Mononuclear cell (primary cell): ENCODE results near the gene JAK2. TPM values are rescaled to one million over a fixed set of nuclear protein-coding genes. Genes with fewer than 3 reads are reported as not detected.
A peak's percentile ranks its signal among the peaks of the same experiment; 100 is the strongest.

ENCODE experiments used
- H3K27me3 ChIP-seq: 2 replicates; pipeline ENCODE4 v1.6.0; 2011; ENCODE audit warnings: low read length, control low read depth; ENCODE audit not compliant: insufficient read depth
- H3K4me1 ChIP-seq: 2 replicates; pipeline ENCODE4 v1.5.1; 2011; ENCODE audit warnings: mild to moderate bottlenecking, low read length, control low read depth; ENCODE audit not compliant: insufficient read depth
- H3K4me3 ChIP-seq: 2 replicates; pipeline ENCODE4 v1.5.1; 2011; ENCODE audit warnings: mild to moderate bottlenecking, low read length, moderate library complexity
- H3K9me3 ChIP-seq: 2 replicates; pipeline ENCODE4 v1.5.1; 2011; ENCODE audit warnings: low read depth, mild to moderate bottlenecking, control low read depth, low read length
- total RNA-seq: library from RNA; depleted of rRNA; stranded (reverse); fragments of >200 nt; gene quantifications from one replicate; pipeline ENCODE4 v1.2.3, GENCODE V29; 2012

JAK2 gene
- total RNA-seq, 1 donor: 15.5 TPM

DNA sequence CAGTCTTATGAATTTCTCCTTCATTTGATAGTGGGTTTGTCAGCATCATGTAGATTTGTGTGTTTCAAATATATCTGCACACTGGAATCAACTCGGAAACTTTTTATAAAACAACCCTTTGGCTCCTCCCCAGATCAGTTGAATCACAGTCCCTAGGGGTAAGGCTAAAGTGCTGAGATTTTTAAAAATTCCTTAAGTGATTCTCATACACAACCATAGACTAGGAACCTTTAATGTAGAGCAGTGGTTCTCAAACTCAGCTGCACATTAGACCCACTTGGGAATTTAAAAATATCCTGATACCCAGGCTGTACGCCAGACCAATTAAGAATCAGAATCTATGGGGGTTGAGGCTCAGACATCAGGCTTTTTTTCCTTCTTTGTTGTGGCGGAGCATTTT lies 17.5 kb upstream of the JAK2 start:
- Histone ChIP-seq H3K9me3 (peaks cover 18% of the 10 kb centered on the region), H3K4me3 (no peak overlapping the region), H3K27me3 (no peaks in the 10 kb centered on the region), H3K4me1 (peaks cover 13% of the 10 kb centered on the region)

DNA sequence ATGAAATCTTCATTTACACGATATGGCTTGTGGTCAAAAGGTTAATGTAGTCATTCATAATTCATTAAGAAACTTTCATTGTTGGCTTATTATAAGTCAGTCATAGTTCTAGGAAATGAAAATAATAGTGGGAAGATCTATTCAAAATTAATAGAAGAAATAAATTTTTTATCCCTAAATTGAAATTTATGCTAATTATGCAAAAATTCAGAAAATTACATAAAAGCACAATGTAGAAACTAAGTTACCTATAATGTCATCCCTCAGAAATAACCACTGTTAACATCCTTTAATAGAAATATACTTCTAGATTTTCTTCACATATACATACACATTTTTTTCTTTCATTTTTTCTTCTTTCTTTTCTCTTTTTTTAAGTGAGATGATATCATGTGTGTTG lies 15.9 kb upstream of the JAK2 start:
- H3K4me3 ChIP-seq: no peak overlapping the region
- peaks cover 13% of the 10 kb centered on the region for H3K4me1 ChIP-seq
- H3K27me3 ChIP-seq: no peaks in the 10 kb centered on the region
- H3K9me3 ChIP-seq: peaks cover 2% of the 10 kb centered on the region

DNA sequence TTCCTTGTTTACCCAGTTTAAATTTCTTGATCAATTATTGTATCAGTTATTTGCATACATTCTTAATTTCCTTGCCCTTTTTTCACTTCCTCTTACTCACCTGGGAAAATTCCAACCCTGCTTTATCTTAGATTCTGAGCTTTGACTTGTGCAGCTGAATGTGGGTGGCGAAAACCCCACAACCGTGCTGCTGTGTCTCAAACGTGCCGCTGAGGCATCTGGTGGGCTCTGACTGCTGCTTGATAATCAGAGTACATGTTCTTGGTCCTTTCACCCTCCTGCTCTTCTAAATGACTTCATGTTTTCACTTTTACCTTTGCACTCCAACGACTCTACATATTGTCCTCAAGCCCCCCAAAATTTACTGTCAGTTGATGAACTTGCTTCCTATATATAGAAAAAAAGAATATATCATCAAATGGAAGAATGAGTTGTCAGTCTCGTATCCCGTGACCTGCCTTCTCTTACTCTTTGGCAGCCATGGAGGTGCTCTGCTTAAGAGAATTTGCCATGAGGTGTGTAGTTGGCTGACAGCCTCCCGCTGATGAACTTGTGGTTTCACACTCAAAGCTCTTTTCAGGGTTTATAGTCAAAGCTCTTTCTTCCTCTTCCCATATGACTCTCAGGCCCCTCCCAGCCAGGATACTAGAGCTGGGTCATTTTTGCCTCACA lies 14.0 kb upstream of the JAK2 start:
- Histone ChIP-seq H3K4me1 (peaks cover 13% of the 10 kb centered on the region), H3K27me3 (no peaks in the 10 kb centered on the region), H3K4me3 (no peak overlapping the region), H3K9me3 (no peaks in the 10 kb centered on the region)

DNA sequence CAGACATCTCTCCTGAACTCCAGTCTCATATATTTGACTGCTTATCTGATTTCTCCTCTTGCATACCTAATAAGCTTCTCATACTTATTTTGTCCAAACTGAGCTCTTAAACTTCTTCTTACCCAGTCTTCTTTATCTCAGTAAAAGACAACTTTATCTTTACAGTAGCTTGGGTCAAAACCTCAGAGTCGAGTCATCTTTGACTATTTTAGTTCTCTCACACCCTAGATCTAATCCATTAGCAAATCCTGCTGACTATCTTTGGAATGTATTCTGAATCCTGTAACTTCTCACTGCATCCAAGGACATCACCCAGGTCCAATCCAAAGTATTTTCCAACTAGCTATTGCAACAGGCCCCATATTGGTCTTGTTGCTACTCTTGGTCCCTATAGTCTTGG lies 11.8 kb upstream of the JAK2 start:
- H3K4me3 ChIP-seq: no peak overlapping the region
- no peaks in the 10 kb centered on the region for H3K27me3 ChIP-seq
- peaks cover 13% of the 10 kb centered on the region for H3K4me1 ChIP-seq
- H3K9me3 ChIP-seq: no peaks in the 10 kb centered on the region

DNA sequence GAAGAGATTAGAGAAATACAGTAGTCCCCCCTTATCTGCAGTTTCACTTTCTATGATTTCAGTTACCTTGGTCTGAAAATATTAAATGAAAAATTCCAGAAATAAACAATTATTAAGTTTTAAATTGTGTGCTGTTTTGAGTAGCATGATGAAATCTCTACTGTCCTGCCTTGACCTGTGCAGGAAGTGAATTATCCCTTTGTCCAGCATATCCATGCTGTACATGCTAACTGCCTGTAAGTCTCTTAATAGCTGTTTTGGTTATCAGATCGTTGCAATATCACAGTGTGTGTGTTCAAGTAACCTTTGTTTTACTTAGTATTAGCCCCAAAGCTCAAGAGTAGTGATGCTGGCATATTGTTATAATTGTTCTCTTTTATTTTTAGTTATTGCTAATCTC lies 11.2 kb upstream of the JAK2 start:
- peaks cover 13% of the 10 kb centered on the region for H3K4me1 ChIP-seq
- no peaks in the 10 kb centered on the region for H3K27me3 ChIP-seq
- H3K9me3 ChIP-seq: no peaks in the 10 kb centered on the region
- H3K4me3 ChIP-seq: no peak overlapping the region

DNA sequence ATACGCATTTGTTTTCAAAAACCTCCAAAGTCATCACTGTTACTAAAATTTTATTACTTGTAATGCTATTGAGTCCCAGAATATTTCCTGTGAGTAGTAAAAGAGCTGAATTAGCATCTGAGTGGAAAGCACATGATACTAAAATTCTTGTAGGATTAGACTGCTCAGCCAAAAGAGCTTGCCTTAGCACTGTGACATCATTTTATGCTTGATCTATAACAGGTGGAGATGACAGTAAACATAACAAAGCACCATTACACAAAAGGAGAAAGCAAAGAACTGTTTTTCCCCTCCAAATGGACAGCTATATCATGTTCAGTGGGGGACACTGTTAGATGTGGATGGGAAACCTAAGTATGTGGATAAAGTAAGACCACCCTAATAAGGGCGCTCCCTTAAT lies 5.8 kb upstream of the JAK2 start:
- Histone ChIP-seq H3K27me3 (no peaks in the 10 kb centered on the region), H3K4me3 (no peak overlapping the region), H3K9me3 (no peaks in the 10 kb centered on the region), H3K4me1 (peaks cover 40% of the 10 kb centered on the region)

DNA sequence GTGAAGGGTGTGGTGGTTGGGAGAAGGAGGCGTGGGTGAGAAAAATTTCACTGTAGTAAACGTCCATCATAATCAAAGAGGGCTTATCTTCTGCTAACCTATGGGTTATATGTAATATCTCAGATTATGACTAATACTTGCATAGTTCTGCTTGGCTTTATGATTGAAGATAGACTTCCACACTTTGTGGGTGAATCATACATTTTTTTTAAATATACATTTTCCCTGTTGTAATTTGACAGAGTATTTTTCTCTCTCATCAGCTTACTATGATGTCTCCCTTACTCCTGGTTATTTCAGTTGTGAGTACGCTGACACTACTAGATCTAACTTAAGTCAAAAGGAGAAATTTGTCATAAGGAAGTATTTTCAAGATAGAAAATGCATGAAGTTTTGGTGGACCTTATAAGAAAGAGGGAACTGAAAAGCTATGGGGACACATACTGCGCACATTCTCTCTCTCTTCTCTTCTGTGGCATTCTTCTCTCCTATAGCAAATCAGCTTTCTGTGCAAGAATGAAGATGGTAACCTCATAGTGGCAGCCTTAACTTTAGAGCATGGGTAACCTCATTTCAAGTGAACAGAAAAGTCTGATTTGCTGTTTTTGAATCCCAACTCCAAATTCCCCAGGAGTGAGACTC lies 4.9 kb upstream of the JAK2 start:
- no peaks in the 10 kb centered on the region for H3K27me3 ChIP-seq
- peaks cover 43% of the 10 kb centered on the region for H3K4me1 ChIP-seq
- H3K4me3 ChIP-seq: no peak overlapping the region
- H3K9me3 ChIP-seq: no peaks in the 10 kb centered on the region

DNA sequence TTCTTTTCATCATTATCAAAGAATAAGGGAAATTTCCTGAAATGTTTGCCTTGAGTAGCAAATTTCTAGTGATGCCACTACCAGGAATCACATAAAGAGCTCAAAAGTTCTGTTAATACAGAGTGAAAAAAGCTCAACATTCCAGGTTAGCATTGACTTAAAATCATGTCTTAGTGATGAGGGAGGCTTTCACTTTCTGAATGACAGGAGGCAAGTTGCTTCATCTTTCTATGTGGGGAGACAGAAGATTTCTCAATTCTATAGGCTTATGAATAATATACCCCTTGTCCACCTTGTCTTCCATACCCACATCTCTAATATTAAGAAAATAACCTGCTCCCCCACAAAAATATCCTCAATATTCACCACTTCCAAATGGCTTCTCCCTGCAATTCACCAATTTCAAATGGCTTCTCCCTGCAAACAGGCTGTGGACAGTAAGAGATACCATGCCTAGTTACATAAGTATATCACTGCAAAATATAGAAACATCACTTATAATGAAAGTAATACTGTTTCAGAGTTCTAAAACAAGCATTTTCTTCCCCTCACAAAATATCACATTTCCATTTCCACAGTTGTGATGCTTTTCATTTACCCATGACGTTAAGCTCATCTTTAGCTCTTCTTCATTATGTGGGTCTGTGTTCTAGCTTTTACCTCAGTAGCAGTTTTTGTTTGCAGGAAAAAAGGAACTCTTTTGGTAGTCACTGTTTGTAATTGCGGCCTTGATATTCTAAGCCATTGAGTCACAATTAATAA lies 2.2 kb upstream of the JAK2 start:
- Histone ChIP-seq H3K27me3 (no peaks in the 10 kb centered on the region), H3K4me3 (no peak overlapping the region), H3K9me3 (no peaks in the 10 kb centered on the region), H3K4me1 (peaks cover 57% of the 10 kb centered on the region)

DNA sequence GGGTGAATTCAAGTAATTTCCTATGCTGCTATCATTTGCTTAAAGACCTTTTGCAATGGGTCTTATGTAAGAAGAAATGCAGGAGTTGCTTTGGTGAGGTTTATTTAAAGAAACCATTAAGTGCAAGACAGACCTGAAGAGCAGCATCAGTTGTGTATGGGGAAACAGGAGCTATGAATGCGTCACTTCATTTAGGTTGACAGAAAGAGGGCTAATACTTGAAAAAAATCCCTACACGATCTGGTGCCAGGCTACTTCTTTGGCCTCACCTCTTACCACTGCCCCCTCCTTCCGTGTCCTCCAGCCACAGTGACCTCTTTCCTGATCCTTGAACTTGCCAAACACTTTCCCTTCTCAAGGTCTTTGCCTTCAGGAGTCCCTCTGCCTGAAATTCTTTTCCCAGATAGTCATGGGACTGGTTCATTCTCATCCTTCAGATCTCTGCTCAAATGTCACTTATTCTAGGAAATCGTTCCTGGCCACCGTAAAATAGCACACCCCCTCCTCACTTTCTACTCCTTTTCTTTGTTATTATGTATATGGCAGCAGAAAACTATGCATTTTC lies 1.4 kb upstream of the JAK2 start:
- no peaks in the 10 kb centered on the region for H3K9me3 ChIP-seq
- no peaks in the 10 kb centered on the region for H3K27me3 ChIP-seq
- peaks cover 63% of the 10 kb centered on the region for H3K4me1 ChIP-seq
- H3K4me3 ChIP-seq: peak overlapping the region; percentile 72

DNA sequence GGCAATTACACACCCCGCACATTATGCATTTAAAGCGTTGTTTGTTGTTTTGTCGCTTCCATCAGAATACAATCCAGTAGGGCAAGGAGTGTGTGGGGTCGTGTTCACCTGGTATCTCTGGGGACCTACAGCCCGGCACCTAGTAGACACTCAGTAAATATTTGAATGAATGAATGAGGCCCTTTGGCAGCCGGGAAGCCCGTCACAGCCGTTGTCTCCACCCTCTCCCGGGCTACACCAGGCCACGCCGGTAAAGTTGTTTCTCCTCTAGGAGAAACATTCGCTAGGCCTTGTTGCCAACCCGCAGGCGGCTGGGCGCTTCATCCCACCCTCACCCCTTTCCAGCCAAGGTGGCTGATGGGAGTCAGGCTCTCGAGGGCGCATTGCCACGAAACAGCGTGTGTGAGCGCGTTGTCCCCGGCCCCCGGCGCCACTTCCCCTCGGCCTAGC lies 876 bp upstream of the JAK2 start:
- H3K4me3 ChIP-seq: peak overlapping the region; percentile 72
- no peaks in the 10 kb centered on the region for H3K9me3 ChIP-seq
- no peaks in the 10 kb centered on the region for H3K27me3 ChIP-seq
- peaks cover 65% of the 10 kb centered on the region for H3K4me1 ChIP-seq

DNA sequence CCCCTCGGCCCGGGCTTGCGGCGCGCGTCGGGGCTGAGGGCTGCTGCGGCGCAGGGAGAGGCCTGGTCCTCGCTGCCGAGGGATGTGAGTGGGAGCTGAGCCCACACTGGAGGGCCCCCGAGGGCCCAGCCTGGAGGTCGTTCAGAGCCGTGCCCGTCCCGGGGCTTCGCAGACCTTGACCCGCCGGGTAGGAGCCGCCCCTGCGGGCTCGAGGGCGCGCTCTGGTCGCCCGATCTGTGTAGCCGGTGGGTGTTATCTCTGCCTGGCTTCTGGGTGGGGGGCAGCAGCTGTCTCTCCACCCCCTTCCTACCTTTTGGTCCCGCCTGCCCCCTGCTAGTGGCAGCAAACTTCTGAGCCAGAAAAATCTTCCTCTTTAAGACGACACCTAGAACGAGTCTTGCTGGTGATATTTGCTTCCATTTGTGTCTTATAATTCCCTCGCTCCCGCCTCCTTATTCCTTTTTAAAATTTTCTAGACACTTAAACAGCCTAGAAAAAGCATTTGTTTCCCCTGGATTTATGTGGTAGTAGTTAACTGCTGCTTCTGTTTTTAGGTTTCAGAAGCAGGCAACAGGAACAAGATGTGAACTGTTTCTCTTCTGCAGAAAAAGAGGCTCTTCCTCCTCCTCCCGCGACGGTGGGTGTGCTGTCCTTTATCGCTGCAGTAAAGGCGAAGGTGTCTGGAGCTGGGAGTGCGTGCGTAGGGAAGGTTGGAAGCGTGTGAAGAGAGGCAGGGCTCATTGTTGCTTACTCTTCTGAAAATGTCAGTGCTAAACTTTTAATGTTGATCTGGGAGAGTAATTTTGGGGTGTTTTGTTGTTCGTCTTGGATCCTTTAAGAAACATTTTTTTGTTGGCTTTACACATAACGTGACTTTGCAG lies 554 bp downstream of the JAK2 start:
- H3K4me1 ChIP-seq: peaks cover 57% of the 10 kb centered on the region

DNA sequence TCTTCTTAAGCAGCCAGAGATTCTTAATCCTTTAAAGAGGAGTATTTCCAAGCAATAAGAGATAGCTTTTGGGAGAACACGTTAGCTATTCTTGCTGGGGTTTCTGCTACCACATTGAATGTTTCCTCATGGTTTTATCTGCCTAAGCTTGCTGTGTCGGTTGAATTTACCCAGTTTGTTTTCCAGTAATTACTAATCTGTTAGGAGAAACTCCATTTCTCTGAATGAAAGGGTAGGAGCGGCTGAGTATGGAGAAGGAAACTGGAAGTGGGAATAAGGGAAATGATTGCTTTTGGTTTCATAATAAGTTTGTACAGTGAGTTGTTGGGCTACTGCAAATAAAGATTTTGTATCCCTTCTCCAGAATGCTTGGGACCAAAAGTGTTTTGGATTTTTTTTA lies 1.2 kb downstream of the JAK2 start:
- Histone ChIP-seq H3K27me3 (no peaks in the 10 kb centered on the region), H3K4me1 (peaks cover 53% of the 10 kb centered on the region), H3K9me3 (no peaks in the 10 kb centered on the region), H3K4me3 (peak overlapping the region; percentile 72)

More for the DNA sequence above, 554 bp downstream of the JAK2 start:
- peak overlapping the region; percentile 72 for H3K4me3 ChIP-seq
- no peaks in the 10 kb centered on the region for H3K27me3 ChIP-seq
- no peaks in the 10 kb centered on the region for H3K9me3 ChIP-seq

DNA sequence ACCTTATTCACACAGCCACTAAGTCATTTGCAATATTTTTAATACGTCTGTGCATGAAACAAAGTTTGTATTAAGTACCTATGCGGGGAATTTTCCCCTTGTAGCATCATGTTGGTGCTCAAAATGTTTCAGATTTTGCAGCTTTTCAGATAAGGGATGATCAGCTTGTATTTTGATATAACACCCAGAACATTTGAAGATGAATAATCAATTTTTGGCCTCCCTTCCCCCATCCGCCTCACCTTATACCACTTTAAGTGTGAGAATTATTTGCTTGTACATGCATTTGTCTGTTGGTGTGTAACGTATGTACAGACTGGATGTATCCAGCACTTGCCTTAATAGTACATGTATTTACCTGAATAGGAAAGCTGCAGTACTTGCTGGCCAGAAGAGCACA lies 1.7 kb downstream of the JAK2 start:
- H3K4me3 ChIP-seq: peak overlapping the region; percentile 72

DNA sequence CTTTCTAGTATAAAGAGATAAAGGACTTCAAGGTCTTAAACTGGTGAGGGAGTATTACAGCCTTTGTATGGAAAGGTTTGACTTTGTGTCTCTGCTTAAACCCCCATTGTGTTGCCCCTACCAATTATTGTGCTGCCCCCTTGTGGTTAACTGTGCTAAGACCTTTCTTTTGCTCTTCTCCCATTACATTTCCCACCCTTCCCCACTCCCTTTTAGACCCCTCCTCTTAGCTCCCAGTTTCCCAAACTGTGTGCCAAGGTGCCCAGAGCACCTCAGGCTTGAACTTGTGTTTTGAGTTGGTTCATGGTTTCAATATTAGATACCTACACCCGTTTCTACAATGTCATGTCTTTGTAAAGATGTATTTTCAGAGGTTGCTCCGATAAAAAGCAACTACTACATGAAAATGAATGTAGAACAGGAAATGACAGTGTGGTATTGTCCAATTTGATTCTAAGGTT lies 2.9 kb downstream of the JAK2 start:
- peak overlapping the region; percentile 25 for H3K4me3 ChIP-seq

More for the DNA sequence above, 1.7 kb downstream of the JAK2 start:
- Histone ChIP-seq H3K4me1 (peaks cover 54% of the 10 kb centered on the region), H3K9me3 (no peaks in the 10 kb centered on the region), H3K27me3 (no peaks in the 10 kb centered on the region)

More for the DNA sequence above, 2.9 kb downstream of the JAK2 start:
- Histone ChIP-seq H3K9me3 (no peaks in the 10 kb centered on the region), H3K27me3 (no peaks in the 10 kb centered on the region), H3K4me1 (peaks cover 51% of the 10 kb centered on the region)
